Measurements from ENCODE around the gene MYRF. TPM values are rescaled to one million over a fixed set of nuclear protein-coding genes. Genes with fewer than 3 reads are reported as not detected.

The MYRF gene
- total and polyA plus RNA-seq, 2 donors (not counting 3 experiments of a cell fraction or from before 2014, with no cell fraction given): 0.82 to 0.98 TPM

DNA sequence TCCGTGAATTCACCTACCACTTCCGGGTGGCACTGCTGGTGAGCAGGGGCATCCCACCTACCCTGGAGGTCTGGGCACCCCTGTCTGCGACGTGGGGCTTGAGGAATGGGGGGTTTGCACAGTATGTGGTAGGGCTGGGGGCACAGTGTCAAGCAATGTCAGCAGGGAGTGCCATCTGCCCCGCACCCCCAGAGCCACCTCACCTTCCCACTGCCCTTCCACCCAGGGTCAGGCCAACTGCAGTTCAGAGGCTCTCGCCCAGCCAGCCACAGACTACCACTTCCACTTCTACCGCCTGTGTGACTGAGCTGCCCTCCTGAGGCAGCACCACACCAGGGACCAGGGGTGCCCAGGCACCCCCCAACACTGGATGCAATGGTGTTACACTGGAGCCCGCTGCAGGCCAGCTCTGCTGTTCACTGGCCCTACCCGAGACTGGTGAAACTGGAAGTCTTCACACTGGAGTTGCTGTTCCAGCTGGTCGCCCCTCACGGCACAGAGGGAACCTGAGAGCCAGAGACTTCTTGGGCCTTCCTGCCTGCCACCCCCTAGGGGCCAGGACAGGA is 33.5 kb downstream of the MYRF start:
- intact Hi-C loops (cut with micrococcal nuclease) (no loop called here), dilution Hi-C loops (cut with MboI; ENCODE audit: extremely low pct_ligation_motif_present, low sequenced_read_pairs) (no loop called here)
- DNase-seq (ENCODE audit: low read depth, low spot score) (no peak), FAIRE-seq (no peak)
- ChIA-PET POLR2A (no interaction called here), CTCF (interaction anchor here (2.1 kb wide), 1 partner anchor 38 kb away, joined by 7 read pairs; no protein-coding TSS in a partner anchor)
- Histone ChIP-seq H3K4me3 (replicated peaks in 1 of 3; ENCODE audit: insufficient read depth in 1 of 3, low read depth in 1 of 3, low read length in 3 of 3) (no peak overlapping the region), H3K9ac (replicated peaks; ENCODE audit: extremely low read depth, insufficient read depth, low read length) (no peak overlapping the region), H3K9me3 (replicated peaks; ENCODE audit: control insufficient read depth, insufficient read depth, low read length) (no peaks in the 10 kb centered on the region), H3K4me1 (ENCODE audit: control insufficient read depth, extremely low read depth, insufficient read depth, low read length) (no peaks in the 10 kb centered on the region), H3K36me3 (ENCODE audit: control insufficient read depth in 2 of 2, extremely low read depth in 1 of 2, insufficient read depth in 2 of 2, low read length in 2 of 2) (peaks cover 4 to 48% of the 10 kb centered on the region in 2 experiments), H3K27me3 (ENCODE audit: control insufficient read depth in 2 of 2, insufficient read depth in 2 of 2, low read length in 2 of 2) (no peaks in the 10 kb centered on the region), H4K20me1 (replicated peaks; ENCODE audit: control insufficient read depth, extremely low read depth, insufficient read depth, low read length) (no peaks in the 10 kb centered on the region), H3K9me1 (replicated peaks; ENCODE audit: control insufficient read depth, extremely low read depth, insufficient read depth, low read length) (no peaks in the 10 kb centered on the region), H3K79me2 (ENCODE audit: control insufficient read depth, insufficient read depth, low read length) (peaks cover 1% of the 10 kb centered on the region), H3K27ac (ENCODE audit: insufficient read depth, low read depth, low read length) (no peak overlapping the region), H3K4me2 (ENCODE audit: insufficient read depth, low read length) (no peak overlapping the region), H2AFZ (ENCODE audit: low read depth, low read length) (no peak overlapping the region)
- no TSS peak for BruUV-seq (replicated peaks)
- TF ChIP-seq, protein P1, sequence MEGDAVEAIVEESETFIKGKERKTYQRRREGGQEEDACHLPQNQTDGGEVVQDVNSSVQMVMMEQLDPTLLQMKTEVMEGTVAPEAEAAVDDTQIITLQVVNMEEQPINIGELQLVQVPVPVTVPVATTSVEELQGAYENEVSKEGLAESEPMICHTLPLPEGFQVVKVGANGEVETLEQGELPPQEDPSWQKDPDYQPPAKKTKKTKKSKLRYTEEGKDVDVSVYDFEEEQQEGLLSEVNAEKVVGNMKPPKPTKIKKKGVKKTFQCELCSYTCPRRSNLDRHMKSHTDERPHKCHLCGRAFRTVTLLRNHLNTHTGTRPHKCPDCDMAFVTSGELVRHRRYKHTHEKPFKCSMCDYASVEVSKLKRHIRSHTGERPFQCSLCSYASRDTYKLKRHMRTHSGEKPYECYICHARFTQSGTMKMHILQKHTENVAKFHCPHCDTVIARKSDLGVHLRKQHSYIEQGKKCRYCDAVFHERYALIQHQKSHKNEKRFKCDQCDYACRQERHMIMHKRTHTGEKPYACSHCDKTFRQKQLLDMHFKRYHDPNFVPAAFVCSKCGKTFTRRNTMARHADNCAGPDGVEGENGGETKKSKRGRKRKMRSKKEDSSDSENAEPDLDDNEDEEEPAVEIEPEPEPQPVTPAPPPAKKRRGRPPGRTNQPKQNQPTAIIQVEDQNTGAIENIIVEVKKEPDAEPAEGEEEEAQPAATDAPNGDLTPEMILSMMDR (IDR thresholded peaks at IDR 0.05; ENCODE audit: extremely low read depth in 1 of 2, insufficient read depth in 1 of 2, low read depth in 1 of 2, low read length in 2 of 2): no peak
- TF ChIP-seq JUN (IDR thresholded peaks at IDR 0.05; ENCODE audit: borderline replicate concordance, insufficient read depth, insufficient read length, low read depth) (no peak), MYC (IDR thresholded peaks at IDR 0.05; ENCODE audit: low read depth, low read length) (no peak), POLR2AphosphoS5 (IDR thresholded peaks at IDR 0.05; ENCODE audit: insufficient read depth, low read depth, low read length) (no peak), GATA2 (IDR thresholded peaks at IDR 0.05; ENCODE audit: insufficient read depth, insufficient read length, low read depth, low read length) (no peak), EZH2 (IDR thresholded peaks at IDR 0.05; ENCODE audit: borderline replicate concordance, low read depth, low read length, severe bottlenecking) (no peak), POLR2A (IDR thresholded peaks at IDR 0.05; ENCODE audit: low read depth, low read length) (no peak), FOS (IDR thresholded peaks at IDR 0.05; ENCODE audit: borderline replicate concordance, insufficient read depth, low read length) (no peak)
- TF ChIP-seq, protein P2, sequence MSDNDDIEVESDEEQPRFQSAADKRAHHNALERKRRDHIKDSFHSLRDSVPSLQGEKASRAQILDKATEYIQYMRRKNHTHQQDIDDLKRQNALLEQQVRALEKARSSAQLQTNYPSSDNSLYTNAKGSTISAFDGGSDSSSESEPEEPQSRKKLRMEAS (IDR thresholded peaks at IDR 0.05; ENCODE audit: insufficient read depth, insufficient read length): no peak
